Muscle of leg (tissue), 16 donors: ENCODE data around the gene OBI1. TPM values are rescaled to one million over a fixed set of nuclear protein-coding genes. Genes with fewer than 3 reads are reported as not detected.

Experiments used
- DNase-seq: peaks from one replicate; pipeline ENCODE4 v3.0.0; 2013
- H3K27ac ChIP-seq: one replicate; pipeline ENCODE4 v1.5.1; 2013; ENCODE audit warnings: mild to moderate bottlenecking, low read length, control low read depth
- H3K27me3 ChIP-seq: one replicate; pipeline ENCODE4 v1.6.1; 2013; ENCODE audit warnings: low read length; ENCODE audit not compliant: control insufficient read depth, insufficient read depth
- H3K36me3 ChIP-seq: one replicate; pipeline ENCODE4 v1.6.1; 2013; ENCODE audit warnings: low read length; ENCODE audit not compliant: control insufficient read depth, insufficient read depth
- H3K4me1 ChIP-seq: one replicate; pipeline ENCODE4 v1.6.1; 2013; ENCODE audit warnings: low read length; ENCODE audit not compliant: control insufficient read depth, insufficient read depth
- H3K4me3 ChIP-seq: one replicate; pipeline ENCODE4 v1.5.1; 2013; ENCODE audit warnings: low read length, control low read depth
- H3K9me3 ChIP-seq: replicated peaks from 2 replicates; pipeline ENCODE4 v1.6.1; 2013; ENCODE audit warnings: low read depth, low read length; ENCODE audit not compliant: control insufficient read depth
- WGBS: methylation state at CpG from one replicate; pipeline ENCODE4 v1.1.5; 2013; ENCODE audit warnings: missing lambda C conversion rate; ENCODE audit not compliant: insufficient coverage; 5-methylcytosine and 5-hydroxymethylcytosine counted together
- long read RNA-seq, 11 donors: transcript quantifications; one replicate each; lab custom pipeline, GENCODE V29; 2026
- polyA plus RNA-seq, 8 donors: library from polyadenylated mRNA; unstranded; fragments of 120-200 nt; gene quantifications; one replicate each; pipeline versions ENCODE4 v1.2.1 to v1.2.3, GENCODE V29; 2013; ENCODE audit warnings: inconsistent platforms in 1 of 8, low replicate concordance in 1 of 8; ENCODE audit not compliant: insufficient read length in 8 of 8, insufficient read depth in 1 of 8
- total RNA-seq: library from RNA; stranded (reverse); fragments of 120-200 nt; gene quantifications from one replicate; pipeline ENCODE4 v1.2.4, GENCODE V29; 2013

Gene OBI1
- total RNA-seq = 14.3 TPM
- polyA plus RNA-seq = 10 to 100 TPM; 10.7 to 16.6 (median 14.5) TPM
- long read RNA-seq, donor 1, partial matches to known transcripts = 0 of 3 reads
- long read RNA-seq, donor 1, other reads (novel, unspliced or antisense) = 0 of 3 reads
- long read RNA-seq, donor 2, partial matches to known transcripts = 0 of 2 reads
- long read RNA-seq, donor 2, other reads (novel, unspliced or antisense) = 0 of 2 reads
- long read RNA-seq, donor 3, partial matches to known transcripts = 0 of 3 reads
- long read RNA-seq, donor 3, other reads (novel, unspliced or antisense) = 0 of 3 reads
- long read RNA-seq, donor 4, partial matches to known transcripts = 0 of 1 reads
- long read RNA-seq, donor 4, other reads (novel, unspliced or antisense) = 0 of 1 reads
- long read RNA-seq, donor 5, transcript RNF219-201 (6 exons, 3,529 nt) = major isoform, 6 of 18 reads
- long read RNA-seq, donor 5, partial matches to known transcripts = 12 of 18 reads
- long read RNA-seq, donor 5, other reads (novel, unspliced or antisense) = 0 of 18 reads
- long read RNA-seq, donor 6, transcript RNF219-201 (6 exons, 3,529 nt) = major isoform, 8 of 8 reads
- long read RNA-seq, donor 6, partial matches to known transcripts = 0 of 8 reads
- long read RNA-seq, donor 6, other reads (novel, unspliced or antisense) = 0 of 8 reads
- long read RNA-seq, donor 7, transcript RNF219-201 (6 exons, 3,529 nt) = major isoform, 5 of 11 reads
- long read RNA-seq, donor 7, partial matches to known transcripts = 6 of 11 reads
- long read RNA-seq, donor 7, other reads (novel, unspliced or antisense) = 0 of 11 reads
- long read RNA-seq, donor 8, partial matches to known transcripts = 0 of 4 reads
- long read RNA-seq, donor 8, other reads (novel, unspliced or antisense) = 0 of 4 reads
- long read RNA-seq, donor 9, partial matches to known transcripts = 0 of 4 reads
- long read RNA-seq, donor 9, other reads (novel, unspliced or antisense) = 0 of 4 reads
- long read RNA-seq, donor 10, transcript RNF219-201 (6 exons, 3,529 nt) = major isoform, 6 of 11 reads
- long read RNA-seq, donor 10, partial matches to known transcripts = 5 of 11 reads
- long read RNA-seq, donor 10, other reads (novel, unspliced or antisense) = 0 of 11 reads
- long read RNA-seq, donor 11, partial matches to known transcripts = 0 of 2 reads
- long read RNA-seq, donor 11, other reads (novel, unspliced or antisense) = 0 of 2 reads

GRCh38 chr13:78658630-78659449 lies at the start of gene OBI1:
OBI1 (minus strand) TSS chr13:78659155; CDS start chr13:78659120, 35 bp downstream.
- DNase-seq = peak; percentile 97
- WGBS = 1% methylated on average over 47 of the region's 67 CpGs
- Histone ChIP-seq H3K36me3 (no peaks in the 10 kb centered on the region), H3K4me1 (peaks cover 7% of the 10 kb centered on the region), H3K27me3 (peaks cover 6% of the 10 kb centered on the region), H3K9me3 (no peaks in the 10 kb centered on the region), H3K4me3 (peak within 1 kb of the TSS; percentile 89), H3K27ac (peak within 1 kb of the TSS; percentile 81)

- Histone ChIP-seq H3K4me3 (no peak overlapping the region), H3K4me1 (no peaks in the 10 kb centered on the region), H3K9me3 (no peaks in the 10 kb centered on the region), H3K27me3 (no peaks in the 10 kb centered on the region), H3K36me3 (no peaks in the 10 kb centered on the region), H3K27ac (no peak overlapping the region)
- no CpG with 5 or more reads among the region's 1 CpG for WGBS
- DNase-seq = no peak
Measured at GRCh38 chr13:78701383-78701782, 42.4 kb upstream of the OBI1 start.

- WGBS = no CpG with 5 or more reads among the region's 3 CpGs
- Histone ChIP-seq H3K9me3 (no peaks in the 10 kb centered on the region), H3K27ac (no peak overlapping the region), H3K27me3 (no peaks in the 10 kb centered on the region), H3K4me3 (no peak overlapping the region), H3K36me3 (no peaks in the 10 kb centered on the region), H3K4me1 (no peaks in the 10 kb centered on the region)
- DNase-seq = no peak
Measured at GRCh38 chr13:78700121-78700910, 41.4 kb upstream of the OBI1 start.

GRCh38 chr13:78689011-78689410 lies 30.1 kb upstream of the OBI1 start:
- H3K4me3 ChIP-seq = no peak overlapping the region
- no peaks in the 10 kb centered on the region for H3K36me3 ChIP-seq
- peaks cover 1% of the 10 kb centered on the region for H3K9me3 ChIP-seq
- peak; percentile 12 for DNase-seq
- no peaks in the 10 kb centered on the region for H3K27me3 ChIP-seq
- no peak overlapping the region for H3K27ac ChIP-seq
- WGBS = 20% methylated on average over 1 of the region's 2 CpGs
- no peaks in the 10 kb centered on the region for H3K4me1 ChIP-seq

GRCh38 chr13:78686461-78686860 lies 27.5 kb upstream of the OBI1 start:
- no peak for DNase-seq
- Histone ChIP-seq H3K4me1 (no peaks in the 10 kb centered on the region), H3K9me3 (peaks cover 4% of the 10 kb centered on the region), H3K4me3 (no peak overlapping the region), H3K27me3 (no peaks in the 10 kb centered on the region), H3K36me3 (no peaks in the 10 kb centered on the region), H3K27ac (no peak overlapping the region)
- no CpG with 5 or more reads among the region's 4 CpGs for WGBS

- no peak overlapping the region for H3K4me3 ChIP-seq
- peaks cover 5% of the 10 kb centered on the region for H3K4me1 ChIP-seq
- no peaks in the 10 kb centered on the region for H3K27me3 ChIP-seq
- peak; percentile 55 for DNase-seq
- peak overlapping the region; percentile 3 for H3K27ac ChIP-seq
- H3K9me3 ChIP-seq = peaks cover 4% of the 10 kb centered on the region
- no peaks in the 10 kb centered on the region for H3K36me3 ChIP-seq
- no CpG with 5 or more reads among the region's 6 CpGs for WGBS
Measured at GRCh38 chr13:78680576-78681350, 21.8 kb upstream of the OBI1 start.

- Histone ChIP-seq H3K4me1 (peaks cover 5% of the 10 kb centered on the region), H3K36me3 (no peaks in the 10 kb centered on the region), H3K27ac (peak overlapping the region; percentile 3), H3K27me3 (no peaks in the 10 kb centered on the region), H3K4me3 (no peak overlapping the region), H3K9me3 (peaks cover 4% of the 10 kb centered on the region)
- peak; percentile 23 for DNase-seq
- 63% methylated on average over 6 of the region's 8 CpGs for WGBS
Measured at GRCh38 chr13:78680115-78680561, 21.2 kb upstream of the OBI1 start.

- WGBS = no CpG with 5 or more reads among the region's 1 CpG
- H3K27me3 ChIP-seq = no peaks in the 10 kb centered on the region
- H3K36me3 ChIP-seq = no peaks in the 10 kb centered on the region
- H3K4me3 ChIP-seq = no peak overlapping the region
- no peak for DNase-seq
- H3K9me3 ChIP-seq = peaks cover 4% of the 10 kb centered on the region
- no peak overlapping the region for H3K27ac ChIP-seq
- H3K4me1 ChIP-seq = peaks cover 5% of the 10 kb centered on the region
Measured at GRCh38 chr13:78679329-78679728, 20.4 kb upstream of the OBI1 start.
